Loucy (cell line): ENCODE data around the gene CNTN5.

Experiments used
- EZH2phosphoT487 ChIP-seq: fragments of 200-600 bp; IDR thresholded peaks from 2 replicates; pipeline ENCODE4 v1.6.1; 2018; ENCODE audit warnings: antibody characterized with exemption, mild to moderate bottlenecking, moderate library complexity, borderline replicate concordance
- TF ChIP-seq, protein P1 (sequence below): fragments of 200-600 bp; sonication (generic); conservative IDR thresholded peaks from 2 replicates; pipeline ENCODE4 v1.5.1; 2014; ENCODE audit warnings: mild to moderate bottlenecking, antibody characterized with exemption, low read length

DNA sequence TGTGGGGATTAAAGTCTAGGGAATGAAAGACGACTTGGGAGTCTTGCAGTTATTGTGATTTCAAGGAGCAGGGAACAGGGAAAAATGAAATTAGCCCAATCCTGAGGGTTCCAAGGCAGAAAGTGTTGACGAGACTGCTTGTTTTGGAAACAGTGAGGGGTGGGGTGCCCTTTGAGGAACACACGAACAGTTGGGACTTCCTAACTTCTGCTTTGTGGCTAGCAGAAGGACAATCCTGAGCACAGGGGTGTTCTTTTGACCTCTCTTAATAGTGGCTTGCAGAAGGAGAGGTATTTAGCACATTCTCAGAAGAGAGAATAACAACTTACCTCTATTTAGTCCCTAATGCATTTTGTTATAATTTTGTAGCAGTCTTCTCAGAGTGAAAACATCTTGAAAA, 1120.5 kb downstream of the CNTN5 start:
- TF ChIP-seq, protein P1, sequence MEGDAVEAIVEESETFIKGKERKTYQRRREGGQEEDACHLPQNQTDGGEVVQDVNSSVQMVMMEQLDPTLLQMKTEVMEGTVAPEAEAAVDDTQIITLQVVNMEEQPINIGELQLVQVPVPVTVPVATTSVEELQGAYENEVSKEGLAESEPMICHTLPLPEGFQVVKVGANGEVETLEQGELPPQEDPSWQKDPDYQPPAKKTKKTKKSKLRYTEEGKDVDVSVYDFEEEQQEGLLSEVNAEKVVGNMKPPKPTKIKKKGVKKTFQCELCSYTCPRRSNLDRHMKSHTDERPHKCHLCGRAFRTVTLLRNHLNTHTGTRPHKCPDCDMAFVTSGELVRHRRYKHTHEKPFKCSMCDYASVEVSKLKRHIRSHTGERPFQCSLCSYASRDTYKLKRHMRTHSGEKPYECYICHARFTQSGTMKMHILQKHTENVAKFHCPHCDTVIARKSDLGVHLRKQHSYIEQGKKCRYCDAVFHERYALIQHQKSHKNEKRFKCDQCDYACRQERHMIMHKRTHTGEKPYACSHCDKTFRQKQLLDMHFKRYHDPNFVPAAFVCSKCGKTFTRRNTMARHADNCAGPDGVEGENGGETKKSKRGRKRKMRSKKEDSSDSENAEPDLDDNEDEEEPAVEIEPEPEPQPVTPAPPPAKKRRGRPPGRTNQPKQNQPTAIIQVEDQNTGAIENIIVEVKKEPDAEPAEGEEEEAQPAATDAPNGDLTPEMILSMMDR = no peak
- no peak for TF ChIP-seq EZH2phosphoT487
